HCT116 (cell line): ENCODE data around the gene MAGT1.

Source experiments
- CTCF ChIP-seq, 3 experiments: fragments of 200-600 bp in 1 of 3; sonication (generic) in 1 of 3; IDR thresholded peaks in 2 of 3; conservative IDR thresholded peaks in 1 of 3; 2 replicates each; pipeline ENCODE4 v1.5.1; 2012 to 2017; ENCODE audit warnings: low read depth in 2 of 3, low read length in 2 of 3, antibody characterized with exemption in 1 of 3, borderline replicate concordance in 1 of 3, control low read depth in 1 of 3, mild to moderate bottlenecking in 1 of 3, mixed read lengths in 1 of 3, mixed run types in 1 of 3, moderate library complexity in 1 of 3; ENCODE audit not compliant: insufficient read depth in 1 of 3
- EZH2 ChIP-seq: fragments of 200-600 bp; sonication (generic); IDR thresholded peaks from 2 replicates; pipeline ENCODE4 v1.6.1; 2017; ENCODE audit warnings: antibody characterized with exemption, mixed run types
- EZH2phosphoT487 ChIP-seq: fragments of 200-600 bp; IDR thresholded peaks from 2 replicates; pipeline ENCODE4 v1.6.1; 2018; ENCODE audit warnings: antibody characterized with exemption, borderline replicate concordance
- JUND ChIP-seq: IDR thresholded peaks from 2 replicates; pipeline ENCODE4 v1.6.1; 2012
- POLR2A ChIP-seq: IDR thresholded peaks from 2 replicates; pipeline ENCODE4 v1.7.0; 2011; ENCODE audit warnings: borderline replicate concordance; ENCODE audit not compliant: insufficient read depth, insufficient read length; ENCODE audit errors: extremely low read depth
- SIN3A ChIP-seq: IDR thresholded peaks from 2 replicates; pipeline ENCODE4 v1.6.1; 2012; ENCODE audit warnings: low read depth
- TCF7L2 ChIP-seq: IDR thresholded peaks from 2 replicates; pipeline ENCODE4 v1.7.0; 2011; ENCODE audit warnings: borderline replicate concordance, inconsistent platforms; ENCODE audit not compliant: insufficient read depth, insufficient read length; ENCODE audit errors: extremely low read depth

DNA sequence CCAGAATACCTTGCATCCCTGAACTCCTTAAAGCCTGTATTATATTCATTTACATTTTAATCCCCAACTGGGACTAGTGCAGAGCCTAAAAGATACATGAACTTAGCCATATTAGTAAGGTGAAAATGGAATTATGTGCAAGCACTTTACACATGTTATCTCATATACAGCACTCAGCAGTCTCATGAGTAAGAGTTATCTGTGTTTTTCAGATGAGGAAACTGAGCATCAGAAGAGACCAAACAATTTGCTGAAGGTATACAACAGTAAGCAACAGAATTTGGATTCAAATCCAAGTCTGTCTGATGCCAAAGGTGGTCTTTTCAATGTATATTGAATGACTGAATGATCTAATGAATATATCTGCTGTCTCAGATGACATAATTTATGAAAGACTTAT lies 27.6 kb upstream of the MAGT1 start:
- TF ChIP-seq EZH2 = no peak
- TF ChIP-seq CTCF (IDR thresholded peaks at IDR 0.05 in 2 of 3, conservative IDR thresholded peaks at IDR 0.05 in 1 of 3; ENCODE audit: borderline replicate concordance in 1 of 3, insufficient read depth in 1 of 3, low read depth in 2 of 3, low read length in 2 of 3) = no peak
- TF ChIP-seq POLR2A = no peak
- no peak for TF ChIP-seq SIN3A
- TF ChIP-seq JUND = no peak
- TF ChIP-seq TCF7L2 = no peak
- no peak for TF ChIP-seq EZH2phosphoT487
